Panc1 (cell line): ENCODE measurements around the gene VASP.

Experiments used
- POLR2AphosphoS5 ChIP-seq: IDR thresholded peaks from 2 replicates; pipeline ENCODE4 v1.6.1; 2012; ENCODE audit warnings: mild to moderate bottlenecking, low read depth, low read length, moderate library complexity
- SIN3A ChIP-seq: IDR thresholded peaks from 2 replicates; pipeline ENCODE4 v1.6.1; 2012; ENCODE audit warnings: low read depth, mild to moderate bottlenecking, low read length, moderate library complexity, borderline replicate concordance; ENCODE audit not compliant: insufficient read depth
- TCF7L2 ChIP-seq: IDR thresholded peaks from 2 replicates; pipeline ENCODE4 v1.6.1; 2011; ENCODE audit warnings: mild to moderate bottlenecking, low read depth, low read length, inconsistent platforms
- TF ChIP-seq, protein P1 (sequence below): fragments of 450-650 bp; IDR thresholded peaks from 2 replicates; pipeline ENCODE4 v1.5.1; 2017; ENCODE audit warnings: mild to moderate bottlenecking
- TF ChIP-seq, protein P2 (sequence below), 2 experiments: IDR thresholded peaks; 2 replicates each; pipeline ENCODE4 v1.6.1; 2011 to 2012; ENCODE audit warnings: low read depth in 2 of 2, control low read depth in 1 of 2, low read length in 1 of 2, mild to moderate bottlenecking in 1 of 2, moderate library complexity in 1 of 2; ENCODE audit not compliant: insufficient read depth in 1 of 2

DNA sequence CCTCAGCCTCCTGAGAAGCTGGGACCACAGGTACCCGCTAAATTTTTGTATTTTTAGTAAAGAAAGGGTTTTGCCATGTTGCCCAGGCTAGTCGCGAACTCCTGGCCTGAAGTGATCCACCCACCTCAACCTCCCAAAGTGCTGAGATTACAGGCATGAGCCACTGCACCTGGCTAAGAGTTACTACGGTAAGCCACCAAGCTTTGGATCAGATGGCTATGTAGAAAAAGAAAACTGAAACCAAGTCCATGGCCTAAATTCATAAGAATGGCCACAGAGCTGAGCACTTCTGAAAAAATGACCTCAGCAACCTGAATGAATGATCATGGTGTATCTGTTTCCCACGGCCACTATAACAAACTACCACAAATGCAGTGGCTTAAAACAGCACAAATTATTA lies 67.9 kb downstream of the VASP start:
- TF ChIP-seq, protein P1, sequence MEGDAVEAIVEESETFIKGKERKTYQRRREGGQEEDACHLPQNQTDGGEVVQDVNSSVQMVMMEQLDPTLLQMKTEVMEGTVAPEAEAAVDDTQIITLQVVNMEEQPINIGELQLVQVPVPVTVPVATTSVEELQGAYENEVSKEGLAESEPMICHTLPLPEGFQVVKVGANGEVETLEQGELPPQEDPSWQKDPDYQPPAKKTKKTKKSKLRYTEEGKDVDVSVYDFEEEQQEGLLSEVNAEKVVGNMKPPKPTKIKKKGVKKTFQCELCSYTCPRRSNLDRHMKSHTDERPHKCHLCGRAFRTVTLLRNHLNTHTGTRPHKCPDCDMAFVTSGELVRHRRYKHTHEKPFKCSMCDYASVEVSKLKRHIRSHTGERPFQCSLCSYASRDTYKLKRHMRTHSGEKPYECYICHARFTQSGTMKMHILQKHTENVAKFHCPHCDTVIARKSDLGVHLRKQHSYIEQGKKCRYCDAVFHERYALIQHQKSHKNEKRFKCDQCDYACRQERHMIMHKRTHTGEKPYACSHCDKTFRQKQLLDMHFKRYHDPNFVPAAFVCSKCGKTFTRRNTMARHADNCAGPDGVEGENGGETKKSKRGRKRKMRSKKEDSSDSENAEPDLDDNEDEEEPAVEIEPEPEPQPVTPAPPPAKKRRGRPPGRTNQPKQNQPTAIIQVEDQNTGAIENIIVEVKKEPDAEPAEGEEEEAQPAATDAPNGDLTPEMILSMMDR, result no peak
- TF ChIP-seq TCF7L2 (no peak), POLR2AphosphoS5 (no peak), SIN3A (no peak)
- TF ChIP-seq, protein P2, sequence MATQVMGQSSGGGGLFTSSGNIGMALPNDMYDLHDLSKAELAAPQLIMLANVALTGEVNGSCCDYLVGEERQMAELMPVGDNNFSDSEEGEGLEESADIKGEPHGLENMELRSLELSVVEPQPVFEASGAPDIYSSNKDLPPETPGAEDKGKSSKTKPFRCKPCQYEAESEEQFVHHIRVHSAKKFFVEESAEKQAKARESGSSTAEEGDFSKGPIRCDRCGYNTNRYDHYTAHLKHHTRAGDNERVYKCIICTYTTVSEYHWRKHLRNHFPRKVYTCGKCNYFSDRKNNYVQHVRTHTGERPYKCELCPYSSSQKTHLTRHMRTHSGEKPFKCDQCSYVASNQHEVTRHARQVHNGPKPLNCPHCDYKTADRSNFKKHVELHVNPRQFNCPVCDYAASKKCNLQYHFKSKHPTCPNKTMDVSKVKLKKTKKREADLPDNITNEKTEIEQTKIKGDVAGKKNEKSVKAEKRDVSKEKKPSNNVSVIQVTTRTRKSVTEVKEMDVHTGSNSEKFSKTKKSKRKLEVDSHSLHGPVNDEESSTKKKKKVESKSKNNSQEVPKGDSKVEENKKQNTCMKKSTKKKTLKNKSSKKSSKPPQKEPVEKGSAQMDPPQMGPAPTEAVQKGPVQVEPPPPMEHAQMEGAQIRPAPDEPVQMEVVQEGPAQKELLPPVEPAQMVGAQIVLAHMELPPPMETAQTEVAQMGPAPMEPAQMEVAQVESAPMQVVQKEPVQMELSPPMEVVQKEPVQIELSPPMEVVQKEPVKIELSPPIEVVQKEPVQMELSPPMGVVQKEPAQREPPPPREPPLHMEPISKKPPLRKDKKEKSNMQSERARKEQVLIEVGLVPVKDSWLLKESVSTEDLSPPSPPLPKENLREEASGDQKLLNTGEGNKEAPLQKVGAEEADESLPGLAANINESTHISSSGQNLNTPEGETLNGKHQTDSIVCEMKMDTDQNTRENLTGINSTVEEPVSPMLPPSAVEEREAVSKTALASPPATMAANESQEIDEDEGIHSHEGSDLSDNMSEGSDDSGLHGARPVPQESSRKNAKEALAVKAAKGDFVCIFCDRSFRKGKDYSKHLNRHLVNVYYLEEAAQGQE (IDR thresholded peaks at IDR 0.05; ENCODE audit: insufficient read depth in 1 of 2, low read depth in 2 of 2, low read length in 1 of 2), result no peak
